ENCODE data around the gene HPSE2.
"Not testable (repeated sequence)": the region's sequence is repeated elsewhere in the genome, so short reads cannot be mapped to it uniquely, and the experiment has no call there.

Gene HPSE2

GRCh38 chr10:98994030-98994429, 241.6 kb downstream of the HPSE2 start:
- TF ChIP-seq CTCF (IDR thresholded peaks at IDR 0.05; ENCODE audit: low read depth, low read length, missing control alignments), result no peak
- H3K4me3 ChIP-seq (replicated peaks; ENCODE audit: low read depth, low read length), result no peak overlapping the region
- DNase-seq (ENCODE audit: extremely low read depth, low read depth), result no peak

GRCh38 chr10:98983751-98984150, 251.9 kb downstream of the HPSE2 start:
- DNase-seq (ENCODE audit: extremely low read depth, low read depth); H3K4me3 ChIP-seq (replicated peaks; ENCODE audit: low read depth, low read length): not testable (repeated sequence)

- DNase-seq (ENCODE audit: extremely low read depth, low read depth), result no peak
- no peak for TF ChIP-seq CTCF (IDR thresholded peaks at IDR 0.05; ENCODE audit: low read depth, low read length, missing control alignments)
- H3K4me3 ChIP-seq (replicated peaks; ENCODE audit: low read depth, low read length), result no peak overlapping the region
These were observed 255.3 kb downstream of the HPSE2 start for GRCh38 chr10:98980353-98980752.

GRCh38 chr10:98971464-98971863, 264.2 kb downstream of the HPSE2 start:
- DNase-seq (ENCODE audit: extremely low read depth, low read depth), result no peak
- TF ChIP-seq CTCF (IDR thresholded peaks at IDR 0.05; ENCODE audit: low read depth, low read length, missing control alignments), result no peak
- H3K4me3 ChIP-seq (replicated peaks; ENCODE audit: low read depth, low read length), result no peak overlapping the region

- no peak for TF ChIP-seq CTCF (IDR thresholded peaks at IDR 0.05; ENCODE audit: low read depth, low read length, missing control alignments)
- DNase-seq (ENCODE audit: extremely low read depth, low read depth), result no peak
These were observed 268.1 kb downstream of the HPSE2 start for GRCh38 chr10:98967601-98968000.

GRCh38 chr10:98963608-98964007, 272.0 kb downstream of the HPSE2 start:
- no peak for DNase-seq (ENCODE audit: extremely low read depth, low read depth)
- TF ChIP-seq CTCF (IDR thresholded peaks at IDR 0.05; ENCODE audit: low read depth, low read length, missing control alignments), result no peak

More at GRCh38 chr10:98967601-98968000, 268.1 kb downstream of the HPSE2 start:
- no peak overlapping the region for H3K4me3 ChIP-seq (replicated peaks; ENCODE audit: low read depth, low read length)

GRCh38 chr10:98959379-98959778, 276.3 kb downstream of the HPSE2 start:
- TF ChIP-seq CTCF (IDR thresholded peaks at IDR 0.05; ENCODE audit: low read depth, low read length, missing control alignments), result no peak
- no peak overlapping the region for H3K4me3 ChIP-seq (replicated peaks; ENCODE audit: low read depth, low read length)
- no peak for DNase-seq (ENCODE audit: extremely low read depth, low read depth)

More at GRCh38 chr10:98963608-98964007, 272.0 kb downstream of the HPSE2 start:
- no peak overlapping the region for H3K4me3 ChIP-seq (replicated peaks; ENCODE audit: low read depth, low read length)

All from HFF-Myc (cell line).